Nephron (organoid): ENCODE measurements around the gene SENP3.

Source experiments
- H3K27ac Mint-ChIP-seq, 3 experiments: 2 replicates each; pipeline ENCODE4 v1.8.0; 2020; ENCODE audit warnings: mixed read lengths in 3 of 3, mild to moderate bottlenecking in 2 of 3, moderate library complexity in 1 of 3
- H3K27me3 Mint-ChIP-seq: 2 replicates; pipeline ENCODE4 v1.8.0; 2021; ENCODE audit warnings: low read depth, mild to moderate bottlenecking, moderate library complexity, mixed read lengths
- H3K36me3 Mint-ChIP-seq: 2 replicates; pipeline ENCODE4 v1.8.0; 2020; ENCODE audit warnings: low read depth, mixed read lengths
- H3K4me1 Mint-ChIP-seq: 2 replicates; pipeline ENCODE4 v1.8.0; 2020; ENCODE audit warnings: mixed read lengths
- H3K4me3 Mint-ChIP-seq, 3 experiments: 2 replicates each; pipeline ENCODE4 v1.8.0; 2020; ENCODE audit warnings: mild to moderate bottlenecking in 3 of 3, mixed read lengths in 3 of 3, moderate library complexity in 2 of 3
- H3K9me3 Mint-ChIP-seq: 2 replicates; pipeline ENCODE4 v1.8.0; 2020; ENCODE audit warnings: mixed read lengths
- TF ChIP-seq, protein P1 (sequence below), 3 experiments: fragments of 200-600 bp; sonication (generic); IDR thresholded peaks; one replicate each; pipeline ENCODE4 v1.5.0; 2021; ENCODE audit warnings: antibody characterized with exemption in 3 of 3; ENCODE audit not compliant: unreplicated experiment in 3 of 3

SENP3 gene

DNA sequence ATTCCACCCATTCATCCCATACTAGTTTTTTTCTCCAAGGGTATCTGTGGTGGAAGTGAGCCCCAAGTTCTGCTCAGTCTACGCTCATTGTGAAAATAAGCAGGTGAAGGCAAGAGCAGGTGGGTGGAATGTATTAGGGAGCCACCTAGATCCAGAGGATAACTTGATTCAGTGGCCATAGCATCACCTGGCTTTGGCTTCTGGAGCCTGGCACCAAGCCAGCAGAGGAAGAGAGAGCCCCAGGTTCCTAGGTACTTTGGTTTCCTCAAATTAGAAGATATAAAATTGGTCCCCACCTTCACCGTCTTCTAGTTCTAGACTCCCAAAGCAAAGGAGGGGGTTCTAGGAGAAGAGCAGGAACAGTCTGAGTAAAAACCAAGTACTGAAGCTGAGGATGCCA lies 48.9 kb downstream of the SENP3 start:
- H3K36me3 Mint-ChIP-seq = peaks cover 32% of the 10 kb centered on the region
- TF ChIP-seq, protein P1, sequence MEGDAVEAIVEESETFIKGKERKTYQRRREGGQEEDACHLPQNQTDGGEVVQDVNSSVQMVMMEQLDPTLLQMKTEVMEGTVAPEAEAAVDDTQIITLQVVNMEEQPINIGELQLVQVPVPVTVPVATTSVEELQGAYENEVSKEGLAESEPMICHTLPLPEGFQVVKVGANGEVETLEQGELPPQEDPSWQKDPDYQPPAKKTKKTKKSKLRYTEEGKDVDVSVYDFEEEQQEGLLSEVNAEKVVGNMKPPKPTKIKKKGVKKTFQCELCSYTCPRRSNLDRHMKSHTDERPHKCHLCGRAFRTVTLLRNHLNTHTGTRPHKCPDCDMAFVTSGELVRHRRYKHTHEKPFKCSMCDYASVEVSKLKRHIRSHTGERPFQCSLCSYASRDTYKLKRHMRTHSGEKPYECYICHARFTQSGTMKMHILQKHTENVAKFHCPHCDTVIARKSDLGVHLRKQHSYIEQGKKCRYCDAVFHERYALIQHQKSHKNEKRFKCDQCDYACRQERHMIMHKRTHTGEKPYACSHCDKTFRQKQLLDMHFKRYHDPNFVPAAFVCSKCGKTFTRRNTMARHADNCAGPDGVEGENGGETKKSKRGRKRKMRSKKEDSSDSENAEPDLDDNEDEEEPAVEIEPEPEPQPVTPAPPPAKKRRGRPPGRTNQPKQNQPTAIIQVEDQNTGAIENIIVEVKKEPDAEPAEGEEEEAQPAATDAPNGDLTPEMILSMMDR (IDR thresholded peaks at IDR 0.05; ENCODE audit: unreplicated experiment in 3 of 3) = no peak
- H3K4me1 Mint-ChIP-seq = peaks cover 43% of the 10 kb centered on the region
- peak overlapping the region; percentile 13 to 57 (median 50) for H3K4me3 Mint-ChIP-seq
- H3K27ac Mint-ChIP-seq = peak overlapping the region in 1 of 3 experiments; percentile 17
- no peaks in the 10 kb centered on the region for H3K27me3 Mint-ChIP-seq
- H3K9me3 Mint-ChIP-seq = no peaks in the 10 kb centered on the region

DNA sequence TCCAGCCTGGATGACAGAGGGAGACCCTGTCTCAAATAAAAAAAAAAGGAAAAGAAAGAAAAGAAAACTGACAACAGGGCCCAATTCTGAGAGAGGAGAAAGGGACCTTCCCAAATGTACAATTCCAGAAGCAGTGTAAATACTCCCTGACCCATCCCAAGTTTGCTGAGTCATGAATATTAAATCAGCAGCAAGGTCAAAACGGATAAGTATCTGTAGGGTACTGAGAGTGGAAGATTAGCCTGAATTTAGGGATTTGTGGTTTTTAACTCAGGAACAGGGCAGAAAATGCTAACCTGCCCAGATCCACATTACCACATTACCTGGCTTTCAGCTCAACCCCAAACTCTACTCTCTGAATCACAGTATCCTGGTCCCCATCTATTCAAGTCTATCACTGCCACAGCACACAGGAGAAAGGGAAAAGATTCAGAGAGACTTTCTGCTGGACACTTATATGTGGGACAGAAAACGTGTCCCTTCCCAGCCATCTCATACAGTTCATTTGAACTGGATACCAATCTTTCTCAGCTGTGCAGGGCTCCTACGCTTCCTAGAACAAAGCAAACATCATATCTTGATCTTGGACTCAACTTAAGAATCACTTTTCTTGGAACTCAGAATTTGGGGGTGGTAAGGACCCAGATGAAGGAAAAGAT lies 50.0 kb downstream of the SENP3 start:
- Mint-ChIP-seq H3K36me3 (peaks cover 24% of the 10 kb centered on the region), H3K27ac (peak overlapping the region; percentile 85 to 94 (median 88)), H3K4me3 (peak overlapping the region; percentile 91 to 94 (median 94)), H3K4me1 (peaks cover 38% of the 10 kb centered on the region), H3K9me3 (no peaks in the 10 kb centered on the region), H3K27me3 (no peaks in the 10 kb centered on the region)
- TF ChIP-seq, protein P1 (IDR thresholded peaks at IDR 0.05; ENCODE audit: unreplicated experiment in 3 of 3) = no peak

DNA sequence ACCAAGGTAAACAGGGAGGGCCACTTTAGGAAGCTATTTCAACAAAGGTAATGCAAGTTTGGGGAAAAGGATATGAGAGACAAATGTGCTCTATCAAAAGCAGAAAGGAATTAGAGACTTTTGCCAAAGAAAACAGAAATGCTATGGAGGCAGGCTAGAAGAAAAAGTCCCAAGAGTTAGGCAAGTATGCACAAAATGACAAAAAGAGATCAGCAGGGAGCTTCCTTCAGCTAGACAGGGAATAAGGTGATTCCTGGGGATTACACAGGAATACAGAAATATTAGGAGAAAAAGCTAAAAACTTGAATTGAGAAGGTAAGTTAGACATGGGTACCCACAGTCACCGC lies 50.5 kb downstream of the SENP3 start:
- TF ChIP-seq, protein P1 (IDR thresholded peaks at IDR 0.05; ENCODE audit: unreplicated experiment in 3 of 3) = no peak
- Mint-ChIP-seq H3K27me3 (no peaks in the 10 kb centered on the region), H3K9me3 (no peaks in the 10 kb centered on the region), H3K36me3 (peaks cover 24% of the 10 kb centered on the region), H3K4me1 (peaks cover 38% of the 10 kb centered on the region), H3K4me3 (peak overlapping the region; percentile 91 to 94 (median 94)), H3K27ac (peak overlapping the region; percentile 85 to 94 (median 88))

DNA sequence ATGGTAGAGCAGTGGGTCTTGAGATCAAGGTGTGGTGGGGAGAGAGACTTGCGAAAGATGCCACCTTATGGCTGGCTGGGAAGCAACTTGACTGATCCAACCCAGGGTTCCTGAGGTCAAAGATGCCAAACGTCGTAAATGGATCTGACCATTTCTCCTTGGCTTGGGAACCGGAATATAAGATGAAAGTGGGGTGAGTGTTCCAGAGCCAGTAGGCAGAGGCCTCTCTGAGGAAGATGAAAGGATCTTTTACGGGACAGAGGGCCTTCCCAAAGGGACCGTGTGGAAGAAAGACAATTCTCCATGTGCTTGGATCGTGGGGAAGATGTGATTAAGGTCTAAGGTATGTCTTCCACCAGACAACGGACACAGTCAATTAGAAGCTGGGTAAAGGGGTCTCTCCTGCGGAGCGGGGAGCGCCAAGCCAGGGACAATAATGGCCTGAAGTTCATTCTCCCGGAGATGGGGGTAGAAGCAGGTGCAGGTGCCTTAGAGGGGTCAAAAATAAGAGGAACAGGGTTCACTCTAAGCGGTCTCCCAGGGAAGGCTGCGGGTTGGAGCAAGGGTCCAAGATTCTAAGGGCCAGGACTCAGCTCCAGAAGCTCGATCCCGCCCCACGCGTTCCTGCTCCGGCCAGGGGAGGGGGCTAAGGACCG lies 52.2 kb downstream of the SENP3 start:
- Mint-ChIP-seq H3K9me3 (no peaks in the 10 kb centered on the region), H3K4me3 (peak overlapping the region; percentile 91 to 94 (median 94)), H3K27ac (peak overlapping the region; percentile 88 to 92 (median 91)), H3K27me3 (no peaks in the 10 kb centered on the region), H3K36me3 (peaks cover 24% of the 10 kb centered on the region), H3K4me1 (peaks cover 38% of the 10 kb centered on the region)
- TF ChIP-seq, protein P1 (IDR thresholded peaks at IDR 0.05; ENCODE audit: unreplicated experiment in 3 of 3) = no peak

DNA sequence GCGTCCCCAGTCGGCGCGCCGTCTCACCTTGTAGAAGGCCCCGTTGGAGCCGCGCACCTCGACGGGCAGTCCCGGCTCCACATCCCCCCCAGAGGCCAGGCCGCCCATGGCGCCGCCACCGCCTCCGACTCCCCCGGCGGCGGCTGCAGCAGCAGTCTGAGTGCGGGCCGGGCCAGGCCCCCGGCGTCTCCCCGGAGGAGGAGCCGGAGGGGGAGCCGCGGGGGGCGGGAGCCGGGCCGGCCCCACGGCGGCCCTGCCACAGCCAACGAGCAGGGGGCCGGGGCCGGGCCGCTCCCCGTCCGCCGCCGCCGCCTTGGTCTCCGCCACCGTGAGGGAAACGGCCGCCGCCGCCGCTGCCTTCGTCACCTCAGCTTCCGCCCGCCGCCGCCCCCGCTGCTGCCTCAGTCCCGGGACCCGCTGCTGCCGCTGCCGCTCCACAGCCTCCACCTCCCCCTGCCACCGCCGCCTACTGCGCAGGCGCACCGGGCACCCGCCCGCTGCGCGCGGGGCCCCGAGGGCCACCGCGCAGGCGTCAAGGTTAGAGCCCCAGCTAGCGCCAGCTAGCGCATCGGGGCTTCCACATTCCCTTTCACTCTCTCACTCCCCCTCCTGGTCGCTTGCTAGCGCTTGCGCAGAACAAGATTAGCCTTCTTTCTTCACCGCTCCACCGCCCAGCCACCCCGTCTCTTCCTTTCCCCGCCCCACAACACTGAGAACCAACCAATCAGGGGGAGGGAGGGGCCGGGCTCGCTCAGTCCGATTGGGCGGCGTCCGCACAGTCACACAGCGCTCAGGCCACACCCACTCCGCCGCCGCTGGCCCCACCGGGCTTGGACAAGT lies 52.9 kb downstream of the SENP3 start, which contains the start of gene FXR2:
Gene FXR2 (minus strand): TSS at position 473 of the 840 bp plus-strand sequence. CDS start 365 bp downstream, at position 108.
- Mint-ChIP-seq H3K27me3 (no peaks in the 10 kb centered on the region), H3K4me1 (peaks cover 38% of the 10 kb centered on the region)

More for the DNA sequence above, 52.9 kb downstream of the SENP3 start, which contains the start of gene FXR2:
- H3K27ac Mint-ChIP-seq = peak within 1 kb of the TSS; percentile 88 to 92 (median 91)
- peaks cover 20% of the 10 kb centered on the region for H3K36me3 Mint-ChIP-seq
- H3K4me3 Mint-ChIP-seq = peak within 1 kb of the TSS; percentile 91 to 94 (median 94)
- TF ChIP-seq, protein P1 (IDR thresholded peaks at IDR 0.05; ENCODE audit: unreplicated experiment in 3 of 3) = peak; percentile 53 to 62 (median 55)
- no peaks in the 10 kb centered on the region for H3K9me3 Mint-ChIP-seq
